GM21381 (cell line): ENCODE measurements around the gene NUP98.
"Not testable (repeated sequence)": the region's sequence is repeated elsewhere in the genome, so short reads cannot be mapped to it uniquely, and the experiment has no call there.

Experiments
- ATAC-seq: cut with Tn5 transposase; IDR thresholded peaks from one replicate; pipeline ENCODE4 v1.9.1; 2021; ENCODE audit warnings: mild to moderate bottlenecking, moderate library complexity; ENCODE audit not compliant: unreplicated experiment

Gene NUP98

GRCh38 chr11:3679077-3679476 is 118.3 kb downstream of the NUP98 start:
- no peak for ATAC-seq

- ATAC-seq: no peak
Observed at GRCh38 chr11:3675971-3676370, 121.4 kb downstream of the NUP98 start.

GRCh38 chr11:3674189-3674588 is 123.2 kb downstream of the NUP98 start:
- no peak for ATAC-seq

GRCh38 chr11:3671334-3672254 is 125.8 kb downstream of the NUP98 start, which contains the start of gene CHRNA10:
Gene CHRNA10 (minus strand): TSS chr11:3671384. CDS start chr11:3671312, 72 bp downstream.
- ATAC-seq: no peak

GRCh38 chr11:3669742-3670183 is 127.6 kb downstream of the NUP98 start:
- no peak for ATAC-seq

- no peak for ATAC-seq
Observed at GRCh38 chr11:3669128-3669527, 128.2 kb downstream of the NUP98 start.

- ATAC-seq: no peak
Observed at GRCh38 chr11:3667149-3668035, 130.0 kb downstream of the NUP98 start.

- no peak for ATAC-seq
Observed at GRCh38 chr11:3666023-3666530, 131.3 kb downstream of the NUP98 start.

GRCh38 chr11:3665336-3666022 is 131.9 kb downstream of the NUP98 start:
- no peak for ATAC-seq

- no peak for ATAC-seq
Observed at GRCh38 chr11:3664032-3664630, 133.2 kb downstream of the NUP98 start.

- ATAC-seq: no peak
Observed at GRCh38 chr11:3662856-3663255, 134.5 kb downstream of the NUP98 start.

- no peak for ATAC-seq
Observed at GRCh38 chr11:3660960-3661359, 136.4 kb downstream of the NUP98 start.

- no peak for ATAC-seq
Observed at GRCh38 chr11:3659595-3660515, 137.5 kb downstream of the NUP98 start.

GRCh38 chr11:3658252-3658651 is 139.1 kb downstream of the NUP98 start:
- ATAC-seq: no peak

- ATAC-seq: not testable (repeated sequence)
Observed at GRCh38 chr11:3657331-3657730, 140.0 kb downstream of the NUP98 start.

- ATAC-seq: no peak
Observed at GRCh38 chr11:3655547-3655946, 141.8 kb downstream of the NUP98 start.

GRCh38 chr11:3652514-3652913 is 144.8 kb downstream of the NUP98 start:
- not testable (repeated sequence) for ATAC-seq

GRCh38 chr11:3649374-3649773 is 148.0 kb downstream of the NUP98 start:
- not testable (repeated sequence) for ATAC-seq

GRCh38 chr11:3648843-3649242 is 148.5 kb downstream of the NUP98 start:
- ATAC-seq: not testable (repeated sequence)
